ENCODE data around the gene RABGGTA. TPM values are rescaled to one million over a fixed set of nuclear protein-coding genes. Genes with fewer than 3 reads are reported as not detected.

Gene RABGGTA
- total and polyA plus RNA-seq, 9 of the 15 experiments (the other 6 are each of a cell fraction or from before 2014, with no cell fraction given) = 4.5 to 24.2 (median 15.5) TPM

DNA sequence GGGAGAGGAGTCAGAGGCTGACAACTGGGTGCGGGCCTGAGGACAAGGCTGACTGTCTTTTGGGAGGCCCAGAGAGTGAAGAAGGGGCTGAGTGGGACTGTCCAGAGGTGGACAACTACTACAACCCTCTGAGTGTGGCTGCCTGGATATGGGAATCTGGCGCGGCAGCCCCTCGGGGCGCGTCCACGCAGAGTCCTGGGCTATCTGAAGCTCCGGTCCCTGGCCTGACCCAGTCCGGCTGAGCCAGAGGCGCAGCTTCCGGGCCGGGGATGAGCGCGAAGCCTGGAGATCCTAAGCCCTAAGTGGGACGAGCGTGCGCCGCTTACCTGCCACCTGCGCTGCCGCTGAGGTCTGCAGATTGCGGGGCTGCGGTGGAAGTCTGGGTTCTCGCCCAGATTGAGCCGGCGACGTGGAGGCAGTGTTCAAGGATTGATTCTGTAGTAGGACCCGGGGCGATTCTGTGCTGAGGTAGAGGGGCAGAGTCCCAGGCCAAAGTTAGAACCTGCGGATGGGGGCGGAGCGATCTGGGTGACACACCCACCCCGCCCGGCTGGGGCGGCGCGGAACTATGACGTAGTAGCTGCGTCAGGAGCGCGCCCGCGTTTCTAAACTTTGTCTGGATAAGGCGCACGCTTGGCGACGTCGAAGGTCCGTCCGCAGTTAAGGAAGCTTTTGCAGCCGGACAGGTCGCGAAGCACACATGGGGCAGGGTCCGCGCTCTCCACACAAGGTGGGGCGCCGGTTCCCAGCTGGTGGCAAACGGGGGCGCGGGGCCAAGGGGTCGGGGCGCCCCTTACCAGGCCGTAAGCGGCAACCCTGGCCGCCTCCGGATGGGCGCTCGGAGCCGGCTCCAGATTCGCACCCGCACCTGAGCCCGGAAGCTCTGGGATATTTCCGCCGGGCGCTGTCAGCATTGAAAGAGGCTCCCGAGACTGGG lies 28.1 kb upstream of the RABGGTA start, which contains the start of the genes DHRS1 and NOP9 (continued):
- TF ChIP-seq PHTF2 (CRISPR knock-in tag; IDR thresholded peaks at IDR 0.05) = no peak
- no peak for TF ChIP-seq TEAD2 (tag; IDR thresholded peaks at IDR 0.05)
- no peak for TF ChIP-seq ZEB2 (IDR thresholded peaks at IDR 0.05)
- TF ChIP-seq, protein P1, sequence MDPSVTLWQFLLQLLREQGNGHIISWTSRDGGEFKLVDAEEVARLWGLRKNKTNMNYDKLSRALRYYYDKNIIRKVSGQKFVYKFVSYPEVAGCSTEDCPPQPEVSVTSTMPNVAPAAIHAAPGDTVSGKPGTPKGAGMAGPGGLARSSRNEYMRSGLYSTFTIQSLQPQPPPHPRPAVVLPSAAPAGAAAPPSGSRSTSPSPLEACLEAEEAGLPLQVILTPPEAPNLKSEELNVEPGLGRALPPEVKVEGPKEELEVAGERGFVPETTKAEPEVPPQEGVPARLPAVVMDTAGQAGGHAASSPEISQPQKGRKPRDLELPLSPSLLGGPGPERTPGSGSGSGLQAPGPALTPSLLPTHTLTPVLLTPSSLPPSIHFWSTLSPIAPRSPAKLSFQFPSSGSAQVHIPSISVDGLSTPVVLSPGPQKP (CRISPR knock-in tag; IDR thresholded peaks at IDR 0.05) = no peak
- TF ChIP-seq ZNF282 (CRISPR knock-in tag; IDR thresholded peaks at IDR 0.05) = no peak
- no peak for TF ChIP-seq ZFPM2 (CRISPR knock-in tag; IDR thresholded peaks at IDR 0.05)
- TF ChIP-seq COPS2 (conservative IDR thresholded peaks at IDR 0.05) = no peak
- no peak for TF ChIP-seq PTBP1 (IDR thresholded peaks at IDR 0.05; ENCODE audit: low read depth, low read length)
- TF ChIP-seq NR4A1 (CRISPR knock-in tag; IDR thresholded peaks at IDR 0.05) = no peak
- TF ChIP-seq NR4A1 (tag; IDR thresholded peaks at IDR 0.05) = no peak
- TF ChIP-seq POLR2A (conservative IDR thresholded peaks at IDR 0.05) = peak; percentile 72; the same call in 1 of the 2 replicates
- no peak for TF ChIP-seq FOSL1 (tag; conservative IDR thresholded peaks at IDR 0.05)
- no peak for TF ChIP-seq ZNF57 (CRISPR knock-in tag; IDR thresholded peaks at IDR 0.05)
- no peak for TF ChIP-seq ZNF274 (IDR thresholded peaks at IDR 0.05; ENCODE audit: borderline replicate concordance, low read depth, low read length)
- TF ChIP-seq SAFB2 (IDR thresholded peaks at IDR 0.05; ENCODE audit: borderline replicate concordance, low read depth, low read length, severe bottlenecking) = no peak
- TF ChIP-seq THRAP3 (IDR thresholded peaks at IDR 0.05; ENCODE audit: borderline replicate concordance) = no peak
- no peak for TF ChIP-seq RBM39 (optimal IDR thresholded peaks at IDR 0.05; ENCODE audit: low read depth, low read length)
- TF ChIP-seq MTF1 (CRISPR knock-in tag; IDR thresholded peaks at IDR 0.05; ENCODE audit: borderline replicate concordance) = no peak
- no peak for TF ChIP-seq PRMT5 (CRISPR knock-in tag; IDR thresholded peaks at IDR 0.05)
- TF ChIP-seq CREB1 (IDR thresholded peaks at IDR 0.05) = peak; percentile 99
- peak; percentile 99 for TF ChIP-seq CREB1 (CRISPR knock-in tag; IDR thresholded peaks at IDR 0.05)
- no peak for TF ChIP-seq HMGN3 (IDR thresholded peaks at IDR 0.05; ENCODE audit: borderline replicate concordance, extremely low read depth, insufficient read length, low read depth, low read length)
- TF ChIP-seq, protein P2, sequence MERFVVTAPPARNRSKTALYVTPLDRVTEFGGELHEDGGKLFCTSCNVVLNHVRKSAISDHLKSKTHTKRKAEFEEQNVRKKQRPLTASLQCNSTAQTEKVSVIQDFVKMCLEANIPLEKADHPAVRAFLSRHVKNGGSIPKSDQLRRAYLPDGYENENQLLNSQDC (CRISPR knock-in tag; IDR thresholded peaks at IDR 0.05) = no peak
- TF ChIP-seq, protein P3, sequence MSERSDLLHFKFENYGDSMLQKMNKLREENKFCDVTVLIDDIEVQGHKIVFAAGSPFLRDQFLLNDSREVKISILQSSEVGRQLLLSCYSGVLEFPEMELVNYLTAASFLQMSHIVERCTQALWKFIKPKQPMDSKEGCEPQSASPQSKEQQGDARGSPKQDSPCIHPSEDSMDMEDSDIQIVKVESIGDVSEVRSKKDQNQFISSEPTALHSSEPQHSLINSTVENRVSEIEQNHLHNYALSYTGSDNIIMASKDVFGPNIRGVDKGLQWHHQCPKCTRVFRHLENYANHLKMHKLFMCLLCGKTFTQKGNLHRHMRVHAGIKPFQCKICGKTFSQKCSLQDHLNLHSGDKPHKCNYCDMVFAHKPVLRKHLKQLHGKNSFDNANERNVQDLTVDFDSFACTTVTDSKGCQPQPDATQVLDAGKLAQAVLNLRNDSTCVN (CRISPR knock-in tag; IDR thresholded peaks at IDR 0.05) = no peak
- TF ChIP-seq, protein P4, sequence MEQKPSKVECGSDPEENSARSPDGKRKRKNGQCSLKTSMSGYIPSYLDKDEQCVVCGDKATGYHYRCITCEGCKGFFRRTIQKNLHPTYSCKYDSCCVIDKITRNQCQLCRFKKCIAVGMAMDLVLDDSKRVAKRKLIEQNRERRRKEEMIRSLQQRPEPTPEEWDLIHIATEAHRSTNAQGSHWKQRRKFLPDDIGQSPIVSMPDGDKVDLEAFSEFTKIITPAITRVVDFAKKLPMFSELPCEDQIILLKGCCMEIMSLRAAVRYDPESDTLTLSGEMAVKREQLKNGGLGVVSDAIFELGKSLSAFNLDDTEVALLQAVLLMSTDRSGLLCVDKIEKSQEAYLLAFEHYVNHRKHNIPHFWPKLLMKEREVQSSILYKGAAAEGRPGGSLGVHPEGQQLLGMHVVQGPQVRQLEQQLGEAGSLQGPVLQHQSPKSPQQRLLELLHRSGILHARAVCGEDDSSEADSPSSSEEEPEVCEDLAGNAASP (IDR thresholded peaks at IDR 0.05) = no peak
- no peak for TF ChIP-seq NR2C1 (IDR thresholded peaks at IDR 0.05)
- TF ChIP-seq NR2C1 (tag; IDR thresholded peaks at IDR 0.05) = no peak
- no peak for TF ChIP-seq ARID2 (IDR thresholded peaks at IDR 0.05)

Data from K562 (cell line).